Right atrium auricular region (tissue), 2 donors: Measurements from ENCODE around the gene YBX2. TPM values are rescaled to one million over a fixed set of nuclear protein-coding genes. Genes with fewer than 3 reads are reported as not detected.

ENCODE experiments used
- DNase-seq: peaks from one replicate; pipeline ENCODE4 v3.0.0-alpha.2; 2019; ENCODE audit warnings: low spot score
- H3K27ac ChIP-seq, 2 donors: fragments of 200-600 bp; sonication (generic); 1 replicate in 1 of 2; 2 replicates in 1 of 2; pipeline ENCODE4 v1.5.1; 2016 to 2019
- H3K27me3 ChIP-seq, 2 donors: fragments of 200-600 bp; sonication (generic); one replicate each; pipeline versions ENCODE4 v1.5.1 to v1.6.0; 2017 to 2019
- H3K36me3 ChIP-seq: fragments of 200-600 bp; sonication (generic); one replicate; pipeline ENCODE4 v1.5.1; 2016
- H3K4me1 ChIP-seq, 2 donors: fragments of 200-600 bp; sonication (generic); one replicate each; pipeline versions ENCODE4 v1.5.1 to v1.6.0; 2017 to 2019
- H3K4me3 ChIP-seq, 2 donors: fragments of 200-600 bp; sonication (generic); 1 replicate in 1 of 2; 2 replicates in 1 of 2; pipeline ENCODE4 v1.5.1; 2017 to 2019; ENCODE audit warnings: mild to moderate bottlenecking in 1 of 2, moderate library complexity in 1 of 2
- H3K9me3 ChIP-seq, 2 donors: fragments of 200-600 bp; sonication (generic); one replicate each; pipeline ENCODE4 v1.5.1; 2019
- total RNA-seq, 2 donors: library from RNA; depleted of rRNA; stranded (reverse); fragments of >200 nt; gene quantifications; one replicate each; pipeline ENCODE4 v1.1.0, GENCODE V29; 2016
- TF ChIP-seq, protein P1 (sequence below), 2 donors: fragments of 200-600 bp; sonication (generic); IDR thresholded peaks; one replicate each; pipeline ENCODE4 v1.5.1; 2019; ENCODE audit warnings: antibody characterized with exemption in 2 of 2

YBX2 gene
- total RNA-seq, 2 donors from 2014 or later: 2.9 to 3.0 TPM

DNA sequence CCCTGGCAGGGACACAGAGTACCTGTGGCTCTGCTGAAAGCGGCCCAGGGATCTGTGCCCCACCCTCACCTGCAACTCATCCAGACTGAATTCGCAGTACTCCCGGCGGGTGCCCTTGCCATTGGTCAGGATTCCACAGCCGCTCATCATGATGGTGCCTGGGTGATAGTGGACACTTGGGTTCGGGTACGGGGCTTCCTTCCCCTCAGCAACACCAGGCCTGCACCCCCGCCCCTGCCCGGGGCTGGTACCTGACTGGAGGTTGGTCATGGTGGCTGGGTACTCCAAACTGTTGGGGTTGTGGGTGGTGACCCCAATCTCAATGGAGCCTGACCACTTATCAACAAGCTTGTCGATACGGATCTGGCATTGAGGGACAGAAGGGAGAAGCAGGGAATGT is 31.7 kb upstream of the YBX2 start:
- no peaks in the 10 kb centered on the region for H3K27me3 ChIP-seq
- H3K27ac ChIP-seq: no peak overlapping the region
- TF ChIP-seq, protein P1, sequence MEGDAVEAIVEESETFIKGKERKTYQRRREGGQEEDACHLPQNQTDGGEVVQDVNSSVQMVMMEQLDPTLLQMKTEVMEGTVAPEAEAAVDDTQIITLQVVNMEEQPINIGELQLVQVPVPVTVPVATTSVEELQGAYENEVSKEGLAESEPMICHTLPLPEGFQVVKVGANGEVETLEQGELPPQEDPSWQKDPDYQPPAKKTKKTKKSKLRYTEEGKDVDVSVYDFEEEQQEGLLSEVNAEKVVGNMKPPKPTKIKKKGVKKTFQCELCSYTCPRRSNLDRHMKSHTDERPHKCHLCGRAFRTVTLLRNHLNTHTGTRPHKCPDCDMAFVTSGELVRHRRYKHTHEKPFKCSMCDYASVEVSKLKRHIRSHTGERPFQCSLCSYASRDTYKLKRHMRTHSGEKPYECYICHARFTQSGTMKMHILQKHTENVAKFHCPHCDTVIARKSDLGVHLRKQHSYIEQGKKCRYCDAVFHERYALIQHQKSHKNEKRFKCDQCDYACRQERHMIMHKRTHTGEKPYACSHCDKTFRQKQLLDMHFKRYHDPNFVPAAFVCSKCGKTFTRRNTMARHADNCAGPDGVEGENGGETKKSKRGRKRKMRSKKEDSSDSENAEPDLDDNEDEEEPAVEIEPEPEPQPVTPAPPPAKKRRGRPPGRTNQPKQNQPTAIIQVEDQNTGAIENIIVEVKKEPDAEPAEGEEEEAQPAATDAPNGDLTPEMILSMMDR (IDR thresholded peaks at IDR 0.05): no peak
- no peak for DNase-seq
- H3K4me3 ChIP-seq: no peak overlapping the region
- peaks cover 0 to 22% of the 10 kb centered on the region in 2 donors for H3K4me1 ChIP-seq
- no peaks in the 10 kb centered on the region for H3K9me3 ChIP-seq
- H3K36me3 ChIP-seq: peaks cover 51% of the 10 kb centered on the region

DNA sequence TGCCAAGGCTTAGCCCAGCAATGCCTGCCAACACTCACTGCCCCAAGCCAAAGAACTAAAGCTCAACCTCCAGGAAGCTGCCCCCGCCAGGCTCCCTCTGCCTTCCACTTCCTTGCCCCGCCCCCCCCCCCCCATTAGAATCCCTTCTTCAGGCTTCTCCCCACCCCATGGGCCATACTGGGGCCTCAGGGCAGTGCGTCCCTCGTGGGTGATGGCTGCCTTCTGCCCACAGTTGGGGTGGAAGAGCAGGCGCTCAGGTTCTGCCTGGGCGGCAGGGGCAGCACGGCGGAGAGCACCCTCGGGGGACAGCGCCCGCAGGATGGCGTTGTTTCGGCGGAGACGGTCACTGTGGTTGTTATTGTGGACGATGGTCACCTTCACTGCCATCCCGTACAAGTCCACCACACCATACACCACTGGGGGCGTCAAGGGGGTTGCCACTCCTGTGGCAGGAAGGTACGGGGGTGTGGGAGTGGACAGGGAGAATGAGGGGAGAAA is 30.6 kb upstream of the YBX2 start:
- peaks cover 0 to 16% of the 10 kb centered on the region in 2 donors for H3K4me1 ChIP-seq
- no peaks in the 10 kb centered on the region for H3K9me3 ChIP-seq
- peaks cover 62% of the 10 kb centered on the region for H3K36me3 ChIP-seq
- H3K27ac ChIP-seq: no peak overlapping the region
- no peaks in the 10 kb centered on the region for H3K27me3 ChIP-seq
- H3K4me3 ChIP-seq: no peak overlapping the region
- TF ChIP-seq, protein P1 (IDR thresholded peaks at IDR 0.05): no peak
- no peak for DNase-seq

DNA sequence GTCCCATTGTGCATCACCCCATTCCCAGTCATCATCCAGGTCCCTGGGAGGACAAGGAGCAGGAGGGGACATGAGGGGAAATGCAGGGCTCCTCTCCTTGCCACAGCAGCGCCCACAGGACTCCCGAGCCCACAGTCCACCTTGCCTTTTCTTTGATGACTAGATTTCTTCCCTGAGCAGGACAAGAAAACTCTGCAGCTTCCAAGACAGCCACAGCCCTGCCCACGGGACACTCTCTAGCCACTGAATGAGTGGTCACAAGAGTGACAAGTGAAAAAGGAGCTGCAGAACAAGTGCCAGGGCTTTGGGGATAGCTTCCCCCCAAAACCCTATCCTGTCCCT is 30.0 kb upstream of the YBX2 start:
- TF ChIP-seq, protein P1 (IDR thresholded peaks at IDR 0.05): peak in 1 of 2 donors; percentile 11
- Histone ChIP-seq H3K4me3 (no peak overlapping the region), H3K9me3 (no peaks in the 10 kb centered on the region), H3K36me3 (peaks cover 65% of the 10 kb centered on the region), H3K27me3 (no peaks in the 10 kb centered on the region), H3K27ac (no peak overlapping the region), H3K4me1 (peaks cover 0 to 16% of the 10 kb centered on the region in 2 donors)
- DNase-seq: no peak

DNA sequence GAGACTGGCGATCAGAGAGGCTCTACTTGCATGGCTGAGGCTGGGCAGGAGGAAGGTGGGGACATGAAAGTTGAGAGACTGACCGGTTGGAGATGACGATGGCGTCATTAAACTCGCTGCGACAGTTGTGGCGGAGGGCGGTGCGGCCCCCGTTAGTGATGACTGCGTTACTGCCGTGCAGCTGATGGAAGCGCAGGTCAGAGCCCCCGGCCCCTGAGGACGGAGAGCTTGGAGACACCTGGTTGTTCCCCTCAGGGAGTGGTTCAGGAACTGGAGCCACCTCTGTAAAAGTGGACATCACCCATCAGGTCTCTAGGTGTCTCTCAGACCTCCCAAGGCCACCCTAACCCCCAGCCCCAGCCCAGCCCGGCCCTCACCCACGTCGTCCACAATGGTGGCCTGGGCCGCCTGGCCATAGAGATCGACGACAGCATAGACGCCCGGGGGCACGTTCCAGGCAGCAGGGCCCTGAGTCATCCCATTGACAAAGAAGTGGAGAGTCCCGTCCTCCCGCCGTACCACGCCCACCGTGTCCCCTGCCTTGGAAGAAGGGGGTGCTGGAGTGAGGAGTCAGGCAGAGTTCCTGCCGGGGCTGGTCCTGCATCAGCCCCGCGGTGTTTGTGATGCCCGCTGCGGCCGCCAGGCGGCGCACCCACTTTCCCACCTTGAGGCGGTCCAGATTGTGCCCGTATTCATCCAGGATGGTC is 29.4 kb upstream of the YBX2 start:
- no peaks in the 10 kb centered on the region for H3K27me3 ChIP-seq
- H3K4me3 ChIP-seq: no peak overlapping the region
- peaks cover 70% of the 10 kb centered on the region for H3K36me3 ChIP-seq
- peaks cover 0 to 15% of the 10 kb centered on the region in 2 donors for H3K4me1 ChIP-seq
- no peaks in the 10 kb centered on the region for H3K9me3 ChIP-seq
- TF ChIP-seq, protein P1 (IDR thresholded peaks at IDR 0.05): peak; percentile 70 to 86
- DNase-seq: no peak
- no peak overlapping the region for H3K27ac ChIP-seq

DNA sequence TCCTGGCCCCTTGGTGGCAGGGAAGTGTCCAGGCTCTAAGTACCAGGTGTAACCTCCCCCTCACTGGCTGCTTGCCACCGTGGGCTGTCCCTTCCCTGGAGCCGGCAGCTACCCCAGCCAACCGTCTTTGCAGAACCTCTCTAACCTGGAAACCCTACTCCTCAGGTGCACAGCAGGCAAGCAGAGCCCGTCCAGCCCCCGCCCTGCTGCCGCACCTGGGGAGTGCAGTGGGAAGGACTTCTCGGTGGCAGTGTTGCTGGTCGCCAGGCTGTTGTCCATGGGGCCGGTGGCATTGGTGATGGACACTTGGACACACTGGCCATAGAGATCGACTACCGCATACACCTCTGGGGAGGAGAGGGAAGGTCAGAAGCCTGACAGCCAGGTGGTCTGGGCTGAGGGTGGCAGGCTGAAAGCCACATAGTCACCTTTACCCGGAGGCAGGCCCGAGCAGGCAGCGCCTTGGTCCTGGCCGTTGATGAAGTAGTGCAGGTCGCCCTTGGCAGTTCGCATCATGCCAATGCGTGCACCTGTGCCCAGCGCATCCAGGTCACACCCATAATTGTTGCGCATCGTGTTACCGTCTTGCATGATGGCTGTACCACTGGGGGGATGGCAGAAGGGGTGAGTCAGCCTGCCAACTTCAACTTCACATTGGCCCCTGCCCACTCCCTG is 28.2 kb upstream of the YBX2 start:
- Histone ChIP-seq H3K27ac (no peak overlapping the region), H3K4me3 (no peak overlapping the region), H3K4me1 (peaks cover 0 to 3% of the 10 kb centered on the region in 2 donors), H3K9me3 (no peaks in the 10 kb centered on the region), H3K27me3 (no peaks in the 10 kb centered on the region), H3K36me3 (peaks cover 82% of the 10 kb centered on the region)
- no peak for DNase-seq
- TF ChIP-seq, protein P1 (IDR thresholded peaks at IDR 0.05): no peak
